NCI-H187 treated with DMSO at 0.1 percent for 48 hours (cell line): ENCODE data around the gene ADCY9.
"Not testable (repeated sequence)": the region's sequence is repeated elsewhere in the genome, so short reads cannot be mapped to it uniquely, and the experiment has no call there.

Source experiments
- DNase-seq: peaks from one replicate; lab custom pipeline; 2025; lab: John Stamatoyannopoulos, UW

ADCY9 gene

GRCh38 chr16:4116325-4117249 is at the start of gene ADCY9:
ADCY9 (minus strand) TSS chr16:4116442; CDS start chr16:4115442, 1,000 bp downstream.
- no peak for DNase-seq

- DNase-seq, result no peak
Observed at GRCh38 chr16:4160658-4161430, 44.6 kb upstream of the ADCY9 start.

GRCh38 chr16:4159726-4160125 is 43.5 kb upstream of the ADCY9 start:
- no peak for DNase-seq

- no peak for DNase-seq
Observed at GRCh38 chr16:4158143-4159093, 42.2 kb upstream of the ADCY9 start.

GRCh38 chr16:4157376-4157825 is 41.2 kb upstream of the ADCY9 start:
- no peak for DNase-seq

GRCh38 chr16:4156503-4156902 is 40.3 kb upstream of the ADCY9 start:
- not testable (repeated sequence) for DNase-seq

- DNase-seq, result not testable (repeated sequence)
Observed at GRCh38 chr16:4153364-4153763, 37.1 kb upstream of the ADCY9 start.

- no peak for DNase-seq
Observed at GRCh38 chr16:4152267-4152666, 36.0 kb upstream of the ADCY9 start.

GRCh38 chr16:4147236-4147635 is 31.0 kb upstream of the ADCY9 start:
- DNase-seq, result no peak

- no peak for DNase-seq
Observed at GRCh38 chr16:4142268-4142667, 26.0 kb upstream of the ADCY9 start.

- DNase-seq, result no peak
Observed at GRCh38 chr16:4141604-4142003, 25.4 kb upstream of the ADCY9 start.

GRCh38 chr16:4140652-4141051 is 24.4 kb upstream of the ADCY9 start:
- DNase-seq, result no peak

GRCh38 chr16:4139968-4140367 is 23.7 kb upstream of the ADCY9 start:
- DNase-seq, result no peak

- no peak for DNase-seq
Observed at GRCh38 chr16:4138713-4139112, 22.5 kb upstream of the ADCY9 start.

- no peak for DNase-seq
Observed at GRCh38 chr16:4137438-4137837, 21.2 kb upstream of the ADCY9 start.

GRCh38 chr16:4136229-4136813 is 20.1 kb upstream of the ADCY9 start:
- no peak for DNase-seq

GRCh38 chr16:4135537-4135936 is 19.3 kb upstream of the ADCY9 start:
- DNase-seq, result no peak

- no peak for DNase-seq
Observed at GRCh38 chr16:4133897-4134372, 17.7 kb upstream of the ADCY9 start.

GRCh38 chr16:4131621-4132020 is 15.4 kb upstream of the ADCY9 start:
- DNase-seq, result no peak

- no peak for DNase-seq
Observed at GRCh38 chr16:4124535-4125294, 8.5 kb upstream of the ADCY9 start.
